ENCODE data around the gene SLC9A9. TPM values are rescaled to one million over a fixed set of nuclear protein-coding genes. Genes with fewer than 3 reads are reported as not detected.

The SLC9A9 gene
- total RNA-seq, 6 experiments from 2014 or later: 0.10 to 0.55 (median 0.33) TPM; not detected in 2

- no peak overlapping the region for H3K27ac Mint-ChIP-seq
- no peaks in the 10 kb centered on the region; the same call in 1 of the 2 replicates for H3K27me3 Mint-ChIP-seq (ENCODE audit: insufficient read depth)
- no peak for DNase-seq
Observed at GRCh38 chr3:143629726-143630125, 218.5 kb downstream of the SLC9A9 start.

DNA sequence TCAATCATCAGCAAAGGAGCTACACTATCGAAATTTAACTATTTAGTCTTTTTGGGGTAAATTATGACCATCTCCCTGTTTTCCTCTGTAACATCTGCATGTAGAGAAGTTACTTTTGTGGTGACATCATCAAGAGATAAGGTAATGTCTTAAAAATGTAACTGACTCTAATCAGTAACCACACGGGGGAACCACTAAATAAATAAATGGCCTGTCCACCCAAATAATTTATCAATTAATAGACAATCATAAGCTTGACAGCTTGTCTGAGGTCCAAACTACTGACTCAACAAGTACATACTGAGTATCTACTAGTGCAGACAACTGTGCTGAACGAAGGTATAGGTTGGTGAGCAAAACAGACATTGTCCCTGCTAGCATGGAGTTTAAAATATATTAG lies 219.3 kb downstream of the SLC9A9 start:
- Mint-ChIP-seq H3K9me3 (no peaks in the 10 kb centered on the region), H3K27me3 (ENCODE audit: insufficient read depth) (no peaks in the 10 kb centered on the region; the same call in 1 of the 2 replicates), H3K4me3 (no peak overlapping the region), H3K27ac (no peak overlapping the region), H3K4me1 (ENCODE audit: low read depth) (no peaks in the 10 kb centered on the region), H3K36me3 (ENCODE audit: low read depth) (no peaks in the 10 kb centered on the region)
- no peak for TF ChIP-seq CTCF (IDR thresholded peaks at IDR 0.05)
- DNase-seq: no peak

More at GRCh38 chr3:143629726-143630125, 218.5 kb downstream of the SLC9A9 start:
- Mint-ChIP-seq H3K4me1 (ENCODE audit: low read depth) (no peaks in the 10 kb centered on the region), H3K36me3 (ENCODE audit: low read depth) (no peaks in the 10 kb centered on the region), H3K9me3 (no peaks in the 10 kb centered on the region), H3K4me3 (no peak overlapping the region)
- no peak for TF ChIP-seq CTCF (IDR thresholded peaks at IDR 0.05)

DNA sequence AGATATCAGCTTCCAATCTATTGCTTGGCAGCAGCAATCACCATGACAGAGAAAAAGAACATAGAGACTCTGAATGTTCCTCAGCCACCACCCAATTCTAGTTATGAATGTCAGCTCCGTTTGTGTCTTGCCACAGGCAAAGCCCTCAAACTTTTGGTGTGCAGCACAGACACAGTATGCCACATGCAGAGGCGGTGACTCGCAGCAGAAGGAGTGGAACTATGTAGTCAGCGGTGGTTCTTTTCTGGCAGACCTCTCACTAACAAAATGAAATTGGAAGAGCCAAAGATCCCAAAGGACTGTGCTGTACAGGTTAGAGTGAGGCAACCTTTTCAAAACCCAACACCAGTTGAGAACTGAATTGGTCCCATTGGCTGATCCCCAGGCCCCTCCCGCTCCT lies 220.9 kb downstream of the SLC9A9 start:
- TF ChIP-seq CTCF (IDR thresholded peaks at IDR 0.05): no peak
- Mint-ChIP-seq H3K27me3 (ENCODE audit: insufficient read depth) (no peaks in the 10 kb centered on the region; the same call in 1 of the 2 replicates), H3K36me3 (ENCODE audit: low read depth) (no peaks in the 10 kb centered on the region), H3K9me3 (peaks cover 4% of the 10 kb centered on the region), H3K27ac (no peak overlapping the region), H3K4me3 (no peak overlapping the region), H3K4me1 (ENCODE audit: low read depth) (no peaks in the 10 kb centered on the region)
- DNase-seq: no peak

- no peak for TF ChIP-seq CTCF (IDR thresholded peaks at IDR 0.05)
- no peaks in the 10 kb centered on the region for H3K4me1 Mint-ChIP-seq (ENCODE audit: low read depth)
- no peaks in the 10 kb centered on the region for H3K36me3 Mint-ChIP-seq (ENCODE audit: low read depth)
- H3K27ac Mint-ChIP-seq: no peak overlapping the region
- no peak for DNase-seq
- no peaks in the 10 kb centered on the region for H3K27me3 Mint-ChIP-seq (ENCODE audit: insufficient read depth)
- H3K4me3 Mint-ChIP-seq: no peak overlapping the region
- H3K9me3 Mint-ChIP-seq: peaks cover 14% of the 10 kb centered on the region
Observed at GRCh38 chr3:143619231-143619630, 229.0 kb downstream of the SLC9A9 start.

DNA sequence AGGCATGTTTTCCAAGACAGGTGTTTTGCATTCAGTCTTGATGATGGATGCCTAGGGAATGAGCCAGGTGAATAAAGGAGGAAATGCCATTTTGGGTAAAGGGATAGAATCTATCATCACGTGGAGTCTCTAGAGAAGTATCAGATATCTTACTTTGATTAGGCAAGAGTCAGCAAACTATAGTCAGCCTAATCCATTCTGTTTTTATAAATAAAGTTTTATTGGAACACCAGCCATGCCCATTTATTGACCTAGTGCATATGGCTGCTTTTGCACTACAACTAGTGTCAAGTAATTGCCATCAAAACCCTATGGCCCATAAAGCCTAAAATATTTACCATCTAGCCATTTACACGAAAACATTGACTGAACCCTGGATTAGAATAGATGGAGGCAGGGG lies 231.2 kb downstream of the SLC9A9 start:
- Mint-ChIP-seq H3K27me3 (ENCODE audit: insufficient read depth) (no peaks in the 10 kb centered on the region; the same call in 1 of the 2 replicates), H3K36me3 (ENCODE audit: low read depth) (no peaks in the 10 kb centered on the region), H3K4me1 (ENCODE audit: low read depth) (no peaks in the 10 kb centered on the region), H3K9me3 (peaks cover 10% of the 10 kb centered on the region), H3K27ac (no peak overlapping the region), H3K4me3 (no peak overlapping the region)
- DNase-seq: no peak
- no peak for TF ChIP-seq CTCF (IDR thresholded peaks at IDR 0.05)

- Mint-ChIP-seq H3K4me1 (ENCODE audit: low read depth) (no peaks in the 10 kb centered on the region), H3K27me3 (ENCODE audit: insufficient read depth) (no peaks in the 10 kb centered on the region; the same call in 1 of the 2 replicates), H3K4me3 (no peak overlapping the region), H3K9me3 (peaks cover 3% of the 10 kb centered on the region; the same call in 1 of the 2 replicates), H3K27ac (no peak overlapping the region), H3K36me3 (ENCODE audit: low read depth) (no peaks in the 10 kb centered on the region)
- no peak for DNase-seq
- TF ChIP-seq CTCF (IDR thresholded peaks at IDR 0.05): no peak
Observed at GRCh38 chr3:143613226-143613625, 235.0 kb downstream of the SLC9A9 start.
